B cell (primary cell): ENCODE measurements around the gene NDUFA13. TPM values are rescaled to one million over a fixed set of nuclear protein-coding genes. Genes with fewer than 3 reads are reported as not detected.

ENCODE experiments used
- ATAC-seq: fragments of 200-7000 bp; cut with Tn5 transposase; one replicate; pipeline ENCODE4 v1.10.0; 2021; ENCODE audit warnings: low read depth, mild to moderate bottlenecking, moderate number of reproducible peaks, moderate library complexity
- CTCF ChIA-PET: fragments of 350-600 bp; sonication (Branson Sonifier 250); formaldehyde crosslinking; loops from one replicate; lab custom pipeline; 2021; ENCODE audit warnings: antibody characterized with exemption, inconsistent platforms; lab: Charles Lee
- POLR2A ChIA-PET: fragments of 350-600 bp; sonication (Branson Sonifier 250); formaldehyde crosslinking; loops from one replicate; lab custom pipeline; 2021; ENCODE audit warnings: antibody characterized with exemption; lab: Charles Lee
- DNase-seq: peaks from one replicate; pipeline ENCODE4 v3.0.0; 2013
- H2AFZ ChIP-seq: 2 replicates; pipeline ENCODE4 v1.6.1; 2012; ENCODE audit warnings: mild to moderate bottlenecking, low read depth, low read length; ENCODE audit not compliant: insufficient read depth, poor library complexity, severe bottlenecking
- H3K27ac ChIP-seq, 2 donors: 1 replicate in 1 of 2; 2 replicates in 1 of 2; pipeline ENCODE4 v1.5.1; 2012 to 2013; ENCODE audit warnings: low read length in 2 of 2, mild to moderate bottlenecking in 2 of 2, moderate library complexity in 1 of 2
- H3K27me3 ChIP-seq, 4 experiments: fragments of 200-600 bp in 1 of 4; sonication (generic) in 1 of 4; replicated peaks in 1 of 4; 1 replicate in 2 of 4; 2 replicates in 2 of 4; pipeline versions ENCODE4 v1.6.1 to v1.7.0; 2013 to 2016; ENCODE audit warnings: low read length in 3 of 4, mild to moderate bottlenecking in 2 of 4, mixed read lengths in 1 of 4, moderate library complexity in 1 of 4; ENCODE audit not compliant: insufficient read depth in 4 of 4, control insufficient read depth in 3 of 4; ENCODE audit errors: control extremely low read depth in 1 of 4
- H3K36me3 ChIP-seq, 2 experiments: replicated peaks in 1 of 2; 1 replicate in 1 of 2; 2 replicates in 1 of 2; pipeline versions ENCODE4 v1.6.1 to v1.7.1; 2013; ENCODE audit warnings: low read length in 1 of 2; ENCODE audit not compliant: insufficient read depth in 2 of 2, control insufficient read depth in 1 of 2; ENCODE audit errors: control extremely low read depth in 1 of 2, extremely low read depth in 1 of 2
- H3K4me1 ChIP-seq, 2 donors: fragments of 200-600 bp in 1 of 2; sonication (generic) in 1 of 2; 1 replicate in 1 of 2; 2 replicates in 1 of 2; pipeline versions ENCODE4 v1.5.1 to v1.6.1; 2013 to 2017; ENCODE audit warnings: low read length in 2 of 2; ENCODE audit not compliant: control insufficient read depth in 2 of 2, insufficient read depth in 2 of 2
- H3K4me2 ChIP-seq: replicated peaks from 2 replicates; pipeline ENCODE3; 2012; ENCODE audit warnings: mild to moderate bottlenecking, low read depth, low read length; ENCODE audit not compliant: poor library complexity, severe bottlenecking
- H3K4me3 ChIP-seq, 5 experiments: fragments of 200-600 bp in 1 of 5; sonication (generic) in 1 of 5; 1 replicate in 3 of 5; 2 replicates in 2 of 5; pipeline versions ENCODE4 v1.5.1 to v1.7.0; 2011 to 2016; ENCODE audit warnings: low read length in 4 of 5, mild to moderate bottlenecking in 4 of 5, low read depth in 2 of 5, control low read depth in 1 of 5, moderate library complexity in 1 of 5; ENCODE audit not compliant: insufficient read depth in 1 of 5; ENCODE audit errors: control extremely low read depth in 1 of 5, extremely low read depth in 1 of 5
- H3K79me2 ChIP-seq: fragments of 200-600 bp; sonication (generic); one replicate; pipeline ENCODE4 v1.6.0; 2016; ENCODE audit warnings: low read length; ENCODE audit not compliant: control insufficient read depth, insufficient read depth
- H3K9ac ChIP-seq: fragments of 200-600 bp; sonication (generic); 2 replicates; pipeline ENCODE4 v1.6.1; 2017; ENCODE audit warnings: mild to moderate bottlenecking, low read length, moderate library complexity
- H3K9me3 ChIP-seq, 3 donors: one replicate each; pipeline versions ENCODE4 v1.6.1 to v1.7.1; 2013; ENCODE audit warnings: low read length in 2 of 3; ENCODE audit not compliant: control insufficient read depth in 2 of 3, insufficient read depth in 1 of 3; ENCODE audit errors: control extremely low read depth in 1 of 3
- H4K20me1 ChIP-seq: 2 replicates; pipeline ENCODE4 v1.6.0; 2012; ENCODE audit warnings: mild to moderate bottlenecking, low read length; ENCODE audit not compliant: insufficient read depth, control insufficient read depth, poor library complexity, severe bottlenecking
- H3K27ac Mint-ChIP-seq: one replicate; pipeline ENCODE4 v1.8.0; 2021; ENCODE audit warnings: mixed read lengths
- H3K27me3 Mint-ChIP-seq: one replicate; pipeline ENCODE4 v1.8.0; 2021; ENCODE audit warnings: mixed read lengths
- H3K4me1 Mint-ChIP-seq: one replicate; pipeline ENCODE4 v1.8.0; 2021; ENCODE audit warnings: mixed read lengths
- H3K4me3 Mint-ChIP-seq: one replicate; pipeline ENCODE4 v1.8.0; 2021; ENCODE audit warnings: mixed read lengths
- H3K9me3 Mint-ChIP-seq: one replicate; pipeline ENCODE4 v1.8.0; 2022; ENCODE audit warnings: mixed read lengths; ENCODE audit not compliant: insufficient read depth
- EZH2 ChIP-seq: IDR thresholded peaks from 2 replicates; pipeline ENCODE4 v1.6.1; 2012; ENCODE audit warnings: borderline replicate concordance, low read depth, mild to moderate bottlenecking, moderate library complexity, low read length; ENCODE audit not compliant: insufficient read depth, poor library complexity, severe bottlenecking
- WGBS: methylation state at CpG from one replicate; pipeline ENCODE4 v1.1.5; 2013; ENCODE audit warnings: missing lambda C conversion rate; ENCODE audit not compliant: insufficient coverage; 5-methylcytosine and 5-hydroxymethylcytosine counted together
- intact Hi-C: fragments of 100-400 bp; cut with micrococcal nuclease; formaldehyde crosslinking; loops from one replicate; pipeline ENCODE4 v1.10.0; 2022
- polyA plus RNA-seq: library from polyadenylated mRNA; depleted of rRNA; stranded (reverse); fragments of >200 nt; gene quantifications from 2 replicates; pipeline ENCODE4 v1.2.3, GENCODE V29; 2012
- total RNA-seq, 2 donors: library from RNA; stranded (reverse); fragments of 120-200 nt in 1 of 2; gene quantifications; 1 replicate in 1 of 2; 2 replicates in 1 of 2; pipeline versions ENCODE4 v1.2.3 to v1.2.4, GENCODE V29; 2013 to 2022
- TF ChIP-seq, protein P1 (sequence below): fragments of 200-600 bp; IDR thresholded peaks from one replicate; pipeline ENCODE4 v1.8.0; 2022; ENCODE audit warnings: antibody characterized with exemption, mild to moderate bottlenecking

The NDUFA13 gene
- total and polyA plus RNA-seq, 2 donors (not counting 1 experiment from before 2014, with no cell fraction given) = 188 to 195 TPM

DNA sequence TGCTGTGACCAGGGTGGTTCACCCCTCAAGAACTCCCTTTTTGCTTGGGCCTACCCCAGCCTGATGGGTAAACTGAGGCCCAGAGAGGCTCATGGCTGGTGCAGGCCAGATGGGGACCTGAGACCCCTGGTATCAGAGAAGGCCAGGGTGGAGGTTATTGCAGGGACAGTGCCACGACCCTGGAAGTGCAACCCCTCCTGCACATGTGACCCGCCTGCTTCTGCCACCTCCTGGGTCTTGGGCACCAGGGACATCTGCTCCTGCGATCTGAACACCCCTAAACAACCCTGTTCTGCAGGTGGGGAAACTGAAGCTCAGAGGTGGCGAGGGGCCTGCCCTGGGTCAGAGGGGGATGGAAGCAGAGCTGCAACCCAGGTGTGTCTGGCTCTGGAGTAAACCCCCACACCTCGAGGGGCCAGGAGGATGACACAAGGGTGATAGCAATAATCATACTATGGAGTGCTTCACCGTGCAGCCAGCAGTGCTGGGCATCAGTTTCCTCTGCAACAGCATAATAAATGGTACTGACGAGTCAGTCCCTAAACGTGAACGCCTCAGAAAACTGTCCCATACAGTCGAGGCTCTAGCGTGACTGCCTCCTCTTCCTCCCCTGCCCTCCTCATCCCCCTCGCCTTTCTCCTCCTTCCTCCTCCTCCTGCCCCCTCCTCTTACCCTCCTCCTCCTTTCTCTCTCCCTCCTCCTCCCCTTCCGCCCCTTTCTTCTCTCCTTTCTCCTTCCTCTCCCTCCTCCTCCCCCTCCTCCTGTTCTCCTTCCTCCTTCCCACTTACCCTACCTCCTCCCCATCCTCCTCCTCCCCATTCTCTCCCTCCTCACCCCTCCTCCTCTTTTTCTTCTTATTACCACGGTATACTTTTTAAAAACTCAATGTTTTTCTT lies 17.0 kb downstream of the NDUFA13 start:
- peaks cover 0 to 10% (median 0%) of the 10 kb centered on the region in 3 donors for H3K9me3 ChIP-seq
- H2AFZ ChIP-seq = no peak overlapping the region
- Mint-ChIP-seq H3K27me3 (peaks cover 4% of the 10 kb centered on the region), H3K4me3 (no peak overlapping the region), H3K9me3 (no peaks in the 10 kb centered on the region), H3K4me1 (peaks cover 11% of the 10 kb centered on the region), H3K27ac (no peak overlapping the region)
- DNase-seq (peak; percentile 38), ATAC-seq (no peak)
- H3K79me2 ChIP-seq = no peaks in the 10 kb centered on the region
- H3K4me2 ChIP-seq = peak overlapping the region; percentile 63
- H4K20me1 ChIP-seq = no peaks in the 10 kb centered on the region
- CTCF ChIA-PET = interaction anchor here (0.8 to 7.5 kb wide), 35 partner anchors 12 to 745 kb away, joined by 3 to 88 read pairs (median 4); partner anchors contain the start of genes ATP13A1, GMIP, LPAR2 and ZNF93
- no peak overlapping the region for H3K27ac ChIP-seq
- H3K27me3 ChIP-seq = peaks cover 0 to 10% (median 4%) of the 10 kb centered on the region in 4 experiments
- peaks cover 11 to 16% of the 10 kb centered on the region in 2 donors for H3K4me1 ChIP-seq
- H3K36me3 ChIP-seq = peaks cover 0 to 11% of the 10 kb centered on the region in 2 experiments
- TF ChIP-seq, protein P1, sequence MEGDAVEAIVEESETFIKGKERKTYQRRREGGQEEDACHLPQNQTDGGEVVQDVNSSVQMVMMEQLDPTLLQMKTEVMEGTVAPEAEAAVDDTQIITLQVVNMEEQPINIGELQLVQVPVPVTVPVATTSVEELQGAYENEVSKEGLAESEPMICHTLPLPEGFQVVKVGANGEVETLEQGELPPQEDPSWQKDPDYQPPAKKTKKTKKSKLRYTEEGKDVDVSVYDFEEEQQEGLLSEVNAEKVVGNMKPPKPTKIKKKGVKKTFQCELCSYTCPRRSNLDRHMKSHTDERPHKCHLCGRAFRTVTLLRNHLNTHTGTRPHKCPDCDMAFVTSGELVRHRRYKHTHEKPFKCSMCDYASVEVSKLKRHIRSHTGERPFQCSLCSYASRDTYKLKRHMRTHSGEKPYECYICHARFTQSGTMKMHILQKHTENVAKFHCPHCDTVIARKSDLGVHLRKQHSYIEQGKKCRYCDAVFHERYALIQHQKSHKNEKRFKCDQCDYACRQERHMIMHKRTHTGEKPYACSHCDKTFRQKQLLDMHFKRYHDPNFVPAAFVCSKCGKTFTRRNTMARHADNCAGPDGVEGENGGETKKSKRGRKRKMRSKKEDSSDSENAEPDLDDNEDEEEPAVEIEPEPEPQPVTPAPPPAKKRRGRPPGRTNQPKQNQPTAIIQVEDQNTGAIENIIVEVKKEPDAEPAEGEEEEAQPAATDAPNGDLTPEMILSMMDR = no peak
- TF ChIP-seq EZH2 = no peak
- POLR2A ChIA-PET = interaction anchor here (0.6 to 1.9 kb wide), 2 partner anchors 42 to 111 kb away, joined by 4 to 11 read pairs; partner anchors contain the start of gene GMIP
- no peak overlapping the region for H3K9ac ChIP-seq
- no peak overlapping the region for H3K4me3 ChIP-seq
- intact Hi-C loops = loop anchor here (1.0 kb wide), 1 partner anchor 110 kb away; the partner anchor contains the start of gene GMIP
- WGBS = 79% methylated on average over 12 of the region's 14 CpGs

DNA sequence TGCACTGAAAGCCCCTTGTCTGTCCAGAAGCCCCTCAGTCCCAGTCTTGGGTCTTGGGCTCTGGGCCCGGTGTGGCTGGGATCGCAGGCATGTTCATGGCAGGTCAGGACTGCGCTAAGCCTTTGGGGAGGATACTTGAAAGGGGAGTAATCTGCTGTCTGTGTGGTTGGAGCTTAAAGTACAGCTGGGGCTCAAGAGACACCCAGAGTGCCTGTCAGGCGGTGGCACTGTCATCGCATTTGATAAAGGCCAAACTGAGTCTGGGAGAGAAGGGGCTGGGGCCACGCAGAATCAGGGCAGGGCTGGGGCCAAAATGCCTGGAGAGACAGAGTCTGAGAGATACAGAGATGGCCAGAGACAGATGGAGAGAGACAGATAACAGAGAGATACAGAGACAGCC lies 17.8 kb downstream of the NDUFA13 start:
- Mint-ChIP-seq H3K4me1 (peaks cover 15% of the 10 kb centered on the region), H3K4me3 (no peak overlapping the region), H3K9me3 (no peaks in the 10 kb centered on the region), H3K27me3 (peaks cover 8% of the 10 kb centered on the region), H3K27ac (no peak overlapping the region)
- ChIA-PET POLR2A (no interaction called here), CTCF (interaction anchor here (1.8 to 7.5 kb wide), 2 partner anchors 116 to 425 kb away, joined by 4 to 88 read pairs; no protein-coding TSS in a partner anchor)
- Histone ChIP-seq H3K79me2 (no peaks in the 10 kb centered on the region), H3K9me3 (peaks cover 0 to 12% (median 0%) of the 10 kb centered on the region in 3 donors), H3K27me3 (peaks cover 0 to 18% (median 8%) of the 10 kb centered on the region in 4 experiments), H2AFZ (no peak overlapping the region), H3K4me3 (no peak overlapping the region), H3K9ac (no peak overlapping the region), H3K27ac (no peak overlapping the region), H3K4me1 (peaks cover 19 to 24% of the 10 kb centered on the region in 2 donors), H3K4me2 (no peak overlapping the region), H4K20me1 (no peaks in the 10 kb centered on the region), H3K36me3 (peaks cover 0 to 6% of the 10 kb centered on the region in 2 experiments)
- 95% methylated on average over 6 of the region's 6 CpGs for WGBS
- TF ChIP-seq EZH2 = no peak
- TF ChIP-seq, protein P1 = no peak
- intact Hi-C loops = no loop called here
- DNase-seq (no peak), ATAC-seq (no peak)
